GM12874 (cell line): Measurements from ENCODE around the gene ZBTB47.

Source experiments
- TF ChIP-seq, protein P1 (sequence below): IDR thresholded peaks from 2 replicates; pipeline ENCODE4 v1.5.1; 2011; ENCODE audit warnings: low read depth, mild to moderate bottlenecking, control low read depth, low read length, moderate library complexity; ENCODE audit not compliant: insufficient read depth

ZBTB47 gene

DNA sequence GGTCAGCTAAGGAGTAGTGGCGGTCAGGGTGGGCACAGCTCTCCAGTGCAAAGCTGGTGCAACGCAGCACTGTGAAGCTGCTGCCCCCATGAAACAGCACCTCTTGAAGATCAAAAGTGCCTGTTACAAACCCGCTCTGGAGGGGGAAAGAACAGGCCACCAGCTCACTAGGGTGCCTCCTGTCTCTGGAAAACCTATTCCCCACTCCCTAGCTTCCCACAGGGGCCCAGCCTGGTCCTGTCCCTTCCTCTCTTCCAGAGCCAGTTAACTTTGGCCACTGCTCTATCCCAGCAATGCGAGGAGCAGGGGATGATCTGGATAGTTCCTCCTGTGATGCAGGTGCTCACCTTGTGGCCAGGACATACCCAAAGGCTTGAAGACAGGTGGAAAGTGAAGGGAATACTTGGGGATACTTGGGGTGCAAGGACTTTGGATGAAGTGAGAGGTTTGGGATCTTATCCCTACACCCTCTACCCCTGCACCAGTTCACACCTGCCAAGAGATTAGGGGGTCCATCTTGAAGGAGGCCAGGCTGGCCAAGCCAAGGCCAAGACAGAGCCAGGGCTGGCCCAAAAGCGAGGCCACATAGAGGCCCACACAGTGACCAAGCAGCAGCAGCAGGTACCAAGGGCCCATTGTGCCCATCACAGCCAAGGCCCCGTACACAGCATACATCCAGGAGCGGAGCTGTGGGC, 44.9 kb downstream of the ZBTB47 start:
- TF ChIP-seq, protein P1, sequence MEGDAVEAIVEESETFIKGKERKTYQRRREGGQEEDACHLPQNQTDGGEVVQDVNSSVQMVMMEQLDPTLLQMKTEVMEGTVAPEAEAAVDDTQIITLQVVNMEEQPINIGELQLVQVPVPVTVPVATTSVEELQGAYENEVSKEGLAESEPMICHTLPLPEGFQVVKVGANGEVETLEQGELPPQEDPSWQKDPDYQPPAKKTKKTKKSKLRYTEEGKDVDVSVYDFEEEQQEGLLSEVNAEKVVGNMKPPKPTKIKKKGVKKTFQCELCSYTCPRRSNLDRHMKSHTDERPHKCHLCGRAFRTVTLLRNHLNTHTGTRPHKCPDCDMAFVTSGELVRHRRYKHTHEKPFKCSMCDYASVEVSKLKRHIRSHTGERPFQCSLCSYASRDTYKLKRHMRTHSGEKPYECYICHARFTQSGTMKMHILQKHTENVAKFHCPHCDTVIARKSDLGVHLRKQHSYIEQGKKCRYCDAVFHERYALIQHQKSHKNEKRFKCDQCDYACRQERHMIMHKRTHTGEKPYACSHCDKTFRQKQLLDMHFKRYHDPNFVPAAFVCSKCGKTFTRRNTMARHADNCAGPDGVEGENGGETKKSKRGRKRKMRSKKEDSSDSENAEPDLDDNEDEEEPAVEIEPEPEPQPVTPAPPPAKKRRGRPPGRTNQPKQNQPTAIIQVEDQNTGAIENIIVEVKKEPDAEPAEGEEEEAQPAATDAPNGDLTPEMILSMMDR, result no peak

DNA sequence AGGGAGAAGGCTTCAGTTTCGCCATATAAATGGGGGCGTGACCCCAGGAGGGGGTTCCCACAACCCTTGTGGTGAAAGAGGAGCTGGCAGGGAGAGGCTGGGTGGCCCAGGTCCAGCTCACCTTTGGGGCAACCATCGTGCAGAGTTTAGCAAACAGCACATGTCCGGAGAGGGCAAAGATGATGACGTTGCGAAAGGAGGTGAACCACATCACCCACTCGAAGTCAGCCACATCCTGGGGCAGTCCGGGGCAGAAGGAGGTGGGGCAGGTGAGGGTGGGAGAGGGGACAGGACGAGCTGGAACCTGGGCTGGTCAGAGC, 45.4 kb downstream of the ZBTB47 start:
- TF ChIP-seq, protein P1, result no peak

DNA sequence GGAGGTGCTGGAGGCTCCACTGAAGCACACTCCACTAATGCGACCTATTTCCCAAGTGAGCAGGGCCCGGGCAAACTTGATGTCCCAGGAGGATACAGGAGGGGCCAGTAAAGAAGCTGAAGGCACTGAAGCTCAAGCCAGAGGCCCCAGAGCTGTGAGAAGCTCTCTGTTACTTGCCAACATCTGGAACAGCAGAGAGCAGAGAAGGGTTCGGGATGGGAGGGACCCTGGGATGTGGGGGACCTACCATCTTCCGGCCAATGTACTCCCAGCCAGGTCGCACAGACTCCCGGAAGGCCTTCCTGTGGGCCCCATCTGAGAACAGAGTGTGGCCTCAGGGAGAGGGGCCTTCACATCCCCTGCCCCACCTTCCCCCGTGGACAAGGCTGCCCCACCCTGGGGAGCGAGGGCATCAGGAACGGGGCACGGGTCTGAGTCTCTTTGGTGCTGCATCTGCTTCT, 46.0 kb downstream of the ZBTB47 start:
- TF ChIP-seq, protein P1, result no peak

DNA sequence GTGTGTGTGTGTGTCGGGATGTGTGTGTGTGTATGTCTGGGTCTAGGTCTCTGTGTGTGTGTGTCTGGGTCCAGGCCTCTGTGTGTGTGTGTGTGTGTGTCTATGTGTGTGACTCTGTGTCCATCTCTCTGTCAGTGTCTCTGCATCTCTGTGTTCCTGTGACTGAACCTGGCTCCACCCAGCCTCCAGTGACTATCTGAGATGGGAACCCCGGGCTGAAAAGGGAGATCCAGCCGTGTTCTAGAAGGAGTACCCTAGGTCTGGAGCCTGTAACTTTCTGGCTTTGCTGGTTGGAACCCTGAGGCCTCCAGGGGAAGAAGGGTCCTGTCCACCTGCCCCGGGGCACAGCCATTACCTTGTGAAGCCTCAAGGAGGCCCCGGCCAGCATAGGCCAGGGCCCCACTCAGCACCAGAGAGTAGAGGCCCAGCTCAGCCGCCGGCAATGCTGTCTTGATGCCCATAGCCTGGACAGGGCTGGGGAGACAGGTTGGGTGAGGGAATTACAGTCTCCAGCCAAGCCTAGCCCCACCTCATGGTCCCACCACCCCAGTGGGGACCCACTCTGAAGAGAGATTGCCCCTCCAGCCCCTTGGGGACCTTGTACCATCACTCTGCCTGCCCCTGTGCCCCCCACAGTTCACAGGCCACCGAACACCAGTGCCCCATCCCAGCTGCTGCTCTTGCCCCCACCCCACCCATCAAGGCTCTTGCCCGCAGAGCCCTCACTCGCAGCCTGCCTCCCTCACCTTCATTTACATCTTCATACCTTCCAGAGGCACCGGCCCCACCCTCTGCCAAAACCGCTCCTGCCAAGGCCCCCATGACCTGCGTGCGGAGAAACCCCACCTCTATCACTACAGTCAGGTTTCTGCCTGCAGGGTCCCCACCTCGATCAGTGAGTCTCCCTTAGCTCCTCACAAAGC, 47.1 kb downstream of the ZBTB47 start:
- TF ChIP-seq, protein P1, result no peak

DNA sequence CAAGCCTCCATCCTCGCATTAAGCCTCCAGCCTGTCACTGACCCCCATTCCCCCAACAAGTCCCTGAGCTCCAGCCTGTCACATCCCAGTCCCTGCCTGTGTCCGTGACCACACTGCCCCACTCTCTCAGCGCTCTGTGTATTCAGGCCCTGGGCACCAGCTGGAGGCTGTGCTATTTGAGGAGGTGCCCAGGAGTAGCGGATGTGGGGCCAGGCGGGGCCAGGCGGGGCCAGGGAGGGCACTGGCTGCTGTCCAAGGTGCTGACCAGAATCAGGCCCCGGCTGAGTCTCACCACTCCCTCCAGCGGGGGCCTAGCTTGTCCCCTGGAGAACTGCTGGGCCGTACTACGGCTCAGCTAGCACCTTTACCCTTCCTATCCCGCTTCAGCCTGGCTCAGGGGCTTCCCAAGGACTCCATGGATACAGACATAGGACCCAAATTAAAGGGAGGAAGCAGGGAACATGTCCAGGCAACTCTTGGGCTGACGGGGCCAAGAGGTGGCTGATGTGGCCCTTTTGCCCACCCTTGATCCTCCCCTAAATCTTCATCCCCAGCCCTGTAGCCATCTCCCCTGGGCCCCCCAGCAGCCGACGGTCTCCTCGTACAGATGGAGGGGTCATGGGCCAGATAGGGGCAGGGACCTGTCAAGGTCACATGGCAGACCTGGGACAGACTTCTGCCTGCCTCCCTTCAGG, 48.0 kb downstream of the ZBTB47 start:
- TF ChIP-seq, protein P1, result no peak

DNA sequence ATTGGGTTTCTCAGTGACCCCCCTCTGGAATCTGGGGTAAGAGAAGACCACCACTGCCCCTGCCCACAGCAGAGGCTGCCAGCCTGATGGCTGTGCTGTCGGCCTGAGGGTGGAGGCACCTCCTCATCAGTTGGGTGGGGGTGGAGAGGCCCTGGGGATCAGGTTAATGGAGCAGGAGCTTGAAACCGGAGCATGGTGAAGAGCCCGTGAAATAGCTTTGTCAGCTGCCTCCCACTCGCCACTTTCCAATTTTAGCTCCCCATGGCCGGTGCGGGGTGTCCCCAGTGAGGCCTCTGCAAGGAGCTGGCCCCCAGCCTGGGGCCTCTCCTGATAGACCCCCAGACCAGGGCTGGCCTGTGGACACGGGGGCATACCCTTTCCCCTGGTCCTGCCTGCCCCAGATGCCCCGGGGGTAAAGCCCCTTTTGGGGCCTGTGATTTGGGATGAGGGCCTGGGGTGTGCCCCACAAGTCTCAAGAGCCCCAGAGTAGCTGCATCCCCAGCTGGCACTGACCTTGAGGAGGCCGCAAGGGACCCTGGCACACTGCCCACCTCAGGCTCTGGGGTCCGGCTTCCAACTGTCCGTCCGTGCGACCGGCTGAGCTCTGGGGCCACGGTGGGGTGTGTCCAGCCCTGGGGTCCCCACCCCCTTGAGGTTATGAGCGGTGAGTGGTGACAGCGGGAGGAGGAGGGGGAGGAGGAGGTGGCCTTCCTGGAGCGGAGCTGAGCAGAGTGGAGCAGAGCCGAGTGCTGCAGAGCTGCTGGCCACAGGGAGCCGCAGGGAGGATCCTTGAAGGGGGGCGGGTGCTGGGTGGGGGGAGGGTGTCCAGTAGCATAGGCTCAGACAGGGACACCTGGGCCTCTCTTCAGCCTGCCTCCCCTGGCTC, 48.8 kb downstream of the ZBTB47 start, which contains the start of gene HHATL:
Gene HHATL, minus strand, starts transcription at position 733 of the 886 bp plus-strand sequence. CDS start 1,972 bp downstream, outside the sequence.
- TF ChIP-seq, protein P1, result no peak
